ENCODE results near the gene RAB11FIP3. TPM values are rescaled to one million over a fixed set of nuclear protein-coding genes. Genes with fewer than 3 reads are reported as not detected.

RAB11FIP3 gene
- total and polyA plus RNA-seq, 3 experiments from 2014 or later, result 4.4 to 32.8 (median 30.0) TPM

DNA sequence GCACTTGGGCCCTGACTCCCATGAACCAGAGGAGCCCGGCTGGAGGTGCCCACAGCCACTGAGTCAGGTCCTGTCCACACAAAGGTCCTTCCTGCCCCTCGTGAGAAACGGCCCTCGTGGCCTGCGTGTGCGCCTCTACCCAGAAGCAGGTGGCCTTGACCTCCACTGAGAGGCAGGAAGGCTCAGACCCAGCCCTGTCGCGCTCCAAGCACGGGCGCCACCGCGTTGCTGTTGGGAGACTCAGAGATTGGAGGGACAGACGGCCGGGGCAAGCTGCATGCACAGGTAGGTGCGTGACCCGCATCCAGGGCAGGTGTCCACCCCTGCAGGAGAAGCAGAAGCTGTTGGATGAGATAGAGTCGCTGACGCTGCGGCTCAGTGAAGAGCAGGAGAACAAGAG is 94.0 kb downstream of the RAB11FIP3 start:
- peaks cover 0 to 1% of the 10 kb centered on the region in 2 donors for H3K27me3 Mint-ChIP-seq
- CTCF ChIA-PET, result no interaction called here

DNA sequence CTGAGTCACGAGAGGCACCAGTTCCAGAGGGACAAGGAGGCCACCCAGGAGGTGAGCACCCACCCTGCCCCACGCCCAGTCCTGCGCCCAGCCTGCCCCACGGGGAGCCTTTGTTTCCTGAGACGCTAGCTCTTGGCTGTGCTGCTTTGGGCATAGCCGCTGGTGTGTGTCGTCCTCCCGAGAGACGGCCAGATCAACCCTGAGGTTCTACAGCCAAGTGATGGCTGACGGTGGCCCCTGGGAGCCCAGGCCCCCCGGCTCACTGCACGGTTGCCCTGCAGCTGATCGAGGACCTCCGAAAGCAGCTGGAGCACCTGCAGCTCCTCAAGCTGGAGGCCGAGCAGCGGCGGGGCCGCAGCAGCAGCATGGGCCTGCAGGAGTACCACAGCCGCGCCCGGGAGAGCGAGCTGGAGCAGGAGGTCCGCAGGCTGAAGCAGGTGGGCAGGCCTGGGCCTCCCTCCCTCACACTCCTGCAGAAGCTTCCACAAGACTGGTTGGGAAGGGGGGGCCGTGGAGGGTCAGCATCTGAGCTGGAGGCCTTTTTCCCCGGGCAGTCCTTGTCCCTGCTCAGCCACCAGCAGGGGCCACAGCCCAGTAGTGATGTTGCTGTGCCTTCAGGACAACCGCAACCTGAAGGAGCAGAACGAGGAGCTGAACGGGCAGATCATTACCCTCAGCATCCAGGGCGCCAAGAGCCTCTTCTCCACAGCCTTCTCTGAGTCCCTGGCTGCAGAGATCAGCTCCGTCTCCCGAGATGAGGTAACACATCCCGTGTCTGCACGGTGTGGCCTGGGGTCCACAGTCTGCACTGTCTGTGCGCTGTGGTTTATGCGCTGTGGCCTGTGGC is 94.6 kb downstream of the RAB11FIP3 start:
- no peak overlapping the region for H3K27ac Mint-ChIP-seq
- Histone ChIP-seq H3K4me3 (ENCODE audit: low read length) (no peak overlapping the region), H3K36me3 (ENCODE audit: insufficient read depth, low read length) (no peaks in the 10 kb centered on the region), H3K27me3 (ENCODE audit: insufficient read depth, low read length, poor library complexity, severe bottlenecking) (no peaks in the 10 kb centered on the region), H3K27ac (ENCODE audit: low read depth, low read length) (no peak overlapping the region), H3K9me3 (ENCODE audit: low read length) (no peaks in the 10 kb centered on the region), H3K4me1 (ENCODE audit: insufficient read depth, low read length) (peaks cover 2% of the 10 kb centered on the region)
- no peaks in the 10 kb centered on the region for H3K9me3 Mint-ChIP-seq
- H3K27me3 Mint-ChIP-seq, result peaks cover 0 to 1% of the 10 kb centered on the region in 2 donors
- H3K4me3 Mint-ChIP-seq, result no peak overlapping the region
- DNase-seq, result no peak
- peaks cover 0 to 14% (median 0%) of the 10 kb centered on the region in 3 donors for H3K36me3 Mint-ChIP-seq
- peaks cover 0 to 7% (median 2%) of the 10 kb centered on the region in 3 donors for H3K4me1 Mint-ChIP-seq
- POLR2A ChIA-PET, result no interaction called here
- CTCF ChIA-PET, result no interaction called here

More for the DNA sequence above, 94.0 kb downstream of the RAB11FIP3 start:
- DNase-seq, result no peak
- no peak overlapping the region for H3K4me3 ChIP-seq (ENCODE audit: low read length)
- POLR2A ChIA-PET, result no interaction called here
- no peaks in the 10 kb centered on the region for H3K27me3 ChIP-seq (ENCODE audit: insufficient read depth, low read length, poor library complexity, severe bottlenecking)
- no peak overlapping the region for H3K27ac ChIP-seq (ENCODE audit: low read depth, low read length)
- H3K9me3 ChIP-seq (ENCODE audit: low read length), result no peaks in the 10 kb centered on the region
- no peaks in the 10 kb centered on the region for H3K4me1 ChIP-seq (ENCODE audit: insufficient read depth, low read length)
- H3K27ac Mint-ChIP-seq, result peak overlapping the region in 1 of 8 donors; percentile 68
- peaks cover 0 to 3% (median 2%) of the 10 kb centered on the region in 3 donors for H3K4me1 Mint-ChIP-seq
- no peaks in the 10 kb centered on the region for H3K36me3 ChIP-seq (ENCODE audit: insufficient read depth, low read length)
- peaks cover 0 to 18% (median 2%) of the 10 kb centered on the region in 3 donors for H3K36me3 Mint-ChIP-seq
- no peaks in the 10 kb centered on the region for H3K9me3 Mint-ChIP-seq
- H3K4me3 Mint-ChIP-seq, result no peak overlapping the region

DNA sequence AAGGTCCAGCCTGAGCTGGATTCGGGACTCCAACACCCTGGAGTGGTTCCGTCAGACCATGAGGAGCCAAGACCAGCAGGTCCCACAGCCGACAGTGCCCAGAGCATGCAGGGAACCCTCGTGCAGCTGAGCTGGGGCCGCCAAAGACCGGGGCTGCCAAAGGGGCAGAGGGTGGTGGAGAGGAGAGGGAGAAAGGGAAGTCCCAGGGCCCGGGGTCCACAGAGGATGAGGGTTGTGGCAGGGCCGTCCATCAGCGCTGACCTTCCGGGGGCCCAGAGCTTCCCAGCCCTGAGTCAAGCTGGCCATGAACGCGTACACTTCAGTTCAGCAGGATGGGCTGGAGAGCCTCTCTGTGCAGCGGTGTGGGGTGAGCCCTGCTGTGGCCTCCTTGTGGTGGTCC is 95.4 kb downstream of the RAB11FIP3 start:
- no peaks in the 10 kb centered on the region for H3K9me3 Mint-ChIP-seq
- H3K4me1 Mint-ChIP-seq, result peaks cover 7 to 15% (median 7%) of the 10 kb centered on the region in 3 donors
- DNase-seq, result no peak
- Histone ChIP-seq H3K36me3 (ENCODE audit: insufficient read depth, low read length) (no peaks in the 10 kb centered on the region), H3K4me3 (ENCODE audit: low read length) (no peak overlapping the region), H3K27ac (ENCODE audit: low read depth, low read length) (no peak overlapping the region), H3K9me3 (ENCODE audit: low read length) (no peaks in the 10 kb centered on the region), H3K27me3 (ENCODE audit: insufficient read depth, low read length, poor library complexity, severe bottlenecking) (no peaks in the 10 kb centered on the region), H3K4me1 (ENCODE audit: insufficient read depth, low read length) (peaks cover 10% of the 10 kb centered on the region)
- H3K27ac Mint-ChIP-seq, result no peak overlapping the region
- H3K36me3 Mint-ChIP-seq, result peaks cover 0 to 12% (median 0%) of the 10 kb centered on the region in 3 donors
- ChIA-PET CTCF (no interaction called here), POLR2A (no interaction called here)
- no peak overlapping the region for H3K4me3 Mint-ChIP-seq
- H3K27me3 Mint-ChIP-seq, result peaks cover 0 to 1% of the 10 kb centered on the region in 2 donors

DNA sequence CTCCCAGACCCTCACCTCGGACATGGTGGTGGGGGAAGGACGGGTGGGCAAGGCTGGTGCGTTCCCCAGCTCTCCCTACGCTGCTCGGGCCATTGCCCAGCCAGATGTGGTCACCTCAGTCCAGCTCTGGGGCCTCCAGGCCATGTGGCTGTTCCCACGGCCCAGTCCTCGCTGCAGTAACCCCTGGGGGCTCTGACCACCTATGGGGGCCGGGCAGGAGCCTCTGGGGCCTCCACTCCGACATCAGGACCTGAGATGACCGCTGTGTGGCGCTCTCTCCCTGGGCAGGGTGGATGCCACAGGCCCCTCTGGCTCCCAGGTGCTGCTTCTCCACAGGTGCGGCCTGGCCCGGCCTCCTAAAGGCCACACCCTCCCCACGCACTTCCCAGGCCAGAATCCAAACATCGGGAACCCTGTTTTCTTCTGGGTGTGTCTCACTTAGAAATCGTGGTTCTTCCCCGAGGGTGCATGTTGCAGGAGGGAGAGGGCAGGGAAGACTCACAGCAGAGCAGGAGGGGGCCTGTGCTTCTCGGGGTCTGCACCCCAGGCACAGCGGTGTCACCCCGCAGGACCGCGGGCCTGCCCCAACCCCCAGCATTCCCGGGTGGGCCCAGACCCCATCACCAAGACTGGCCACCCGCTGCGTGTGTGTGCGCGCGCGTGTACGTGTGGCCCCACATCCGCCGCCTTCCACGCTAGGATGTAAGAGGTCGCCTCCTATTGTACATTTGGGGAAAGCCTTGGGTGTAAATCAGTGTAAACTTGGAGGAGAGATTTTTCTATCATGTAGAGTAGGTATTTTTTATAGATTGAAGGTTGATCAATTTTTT is 96.1 kb downstream of the RAB11FIP3 start:
- POLR2A ChIA-PET, result no interaction called here
- Histone ChIP-seq H3K4me3 (ENCODE audit: low read length) (no peak overlapping the region), H3K4me1 (ENCODE audit: insufficient read depth, low read length) (peaks cover 18% of the 10 kb centered on the region), H3K27ac (ENCODE audit: low read depth, low read length) (no peak overlapping the region), H3K9me3 (ENCODE audit: low read length) (no peaks in the 10 kb centered on the region), H3K36me3 (ENCODE audit: insufficient read depth, low read length) (no peaks in the 10 kb centered on the region), H3K27me3 (ENCODE audit: insufficient read depth, low read length, poor library complexity, severe bottlenecking) (no peaks in the 10 kb centered on the region)
- peaks cover 0 to 8% (median 0%) of the 10 kb centered on the region in 3 donors for H3K36me3 Mint-ChIP-seq
- no peaks in the 10 kb centered on the region for H3K9me3 Mint-ChIP-seq
- peaks cover 0 to 1% of the 10 kb centered on the region in 2 donors for H3K27me3 Mint-ChIP-seq
- DNase-seq, result no peak
- no peak overlapping the region for H3K27ac Mint-ChIP-seq
- H3K4me3 Mint-ChIP-seq, result no peak overlapping the region
- CTCF ChIA-PET, result no interaction called here
- peaks cover 14 to 22% (median 15%) of the 10 kb centered on the region in 3 donors for H3K4me1 Mint-ChIP-seq

DNA sequence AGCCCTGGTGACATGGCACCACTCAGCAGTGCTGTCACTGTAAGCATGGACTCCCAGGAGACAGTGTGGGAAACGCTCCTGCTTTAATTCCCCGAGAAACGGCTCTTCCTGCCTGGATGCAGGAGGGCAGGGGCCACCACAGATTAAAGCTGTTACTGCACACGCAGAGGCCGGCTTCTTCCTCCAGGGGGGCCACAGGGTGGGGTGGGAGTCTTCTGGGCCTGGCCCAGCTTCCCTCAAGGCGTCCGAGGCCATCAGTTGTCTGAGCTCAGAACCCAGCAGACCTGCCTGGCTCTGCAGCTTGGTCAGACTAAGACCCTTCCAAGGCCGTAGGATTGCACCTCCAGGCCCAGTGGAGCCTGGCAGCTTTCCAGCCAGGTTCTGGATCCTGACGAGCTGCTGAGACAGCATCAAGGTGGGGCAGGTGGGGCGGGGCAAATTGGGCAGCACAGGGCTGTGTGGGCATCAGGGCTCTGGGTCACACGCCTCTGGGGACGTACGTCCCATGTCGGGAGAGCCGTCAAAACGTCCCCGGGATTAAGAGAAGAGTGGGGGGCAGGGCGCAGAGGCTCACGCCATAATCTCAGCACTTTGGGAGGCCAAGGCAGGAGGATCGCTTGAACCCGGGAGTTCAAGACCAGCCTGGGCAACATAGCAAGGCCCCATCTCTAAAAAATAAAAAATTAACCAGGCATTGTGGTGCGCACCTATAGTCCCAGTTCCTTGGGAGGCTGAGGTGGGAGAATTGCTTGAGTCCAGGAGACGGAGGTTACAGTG is 97.1 kb downstream of the RAB11FIP3 start:
- Histone ChIP-seq H3K36me3 (ENCODE audit: insufficient read depth, low read length) (no peaks in the 10 kb centered on the region), H3K9me3 (ENCODE audit: low read length) (no peaks in the 10 kb centered on the region), H3K4me3 (ENCODE audit: low read length) (no peak overlapping the region), H3K27me3 (ENCODE audit: insufficient read depth, low read length, poor library complexity, severe bottlenecking) (no peaks in the 10 kb centered on the region), H3K27ac (ENCODE audit: low read depth, low read length) (no peak overlapping the region), H3K4me1 (ENCODE audit: insufficient read depth, low read length) (peaks cover 20% of the 10 kb centered on the region)
- Mint-ChIP-seq H3K9me3 (no peaks in the 10 kb centered on the region), H3K36me3 (peaks cover 0 to 6% (median 0%) of the 10 kb centered on the region in 3 donors), H3K27ac (peak overlapping the region in 1 of 8 donors; percentile 23), H3K27me3 (peaks cover 0 to 1% of the 10 kb centered on the region in 2 donors), H3K4me1 (peaks cover 16 to 24% (median 17%) of the 10 kb centered on the region in 3 donors), H3K4me3 (peak overlapping the region in 2 of 7 donors; percentile 52 to 75)
- ChIA-PET POLR2A (no interaction called here), CTCF (no interaction called here)
- DNase-seq, result no peak

DNA sequence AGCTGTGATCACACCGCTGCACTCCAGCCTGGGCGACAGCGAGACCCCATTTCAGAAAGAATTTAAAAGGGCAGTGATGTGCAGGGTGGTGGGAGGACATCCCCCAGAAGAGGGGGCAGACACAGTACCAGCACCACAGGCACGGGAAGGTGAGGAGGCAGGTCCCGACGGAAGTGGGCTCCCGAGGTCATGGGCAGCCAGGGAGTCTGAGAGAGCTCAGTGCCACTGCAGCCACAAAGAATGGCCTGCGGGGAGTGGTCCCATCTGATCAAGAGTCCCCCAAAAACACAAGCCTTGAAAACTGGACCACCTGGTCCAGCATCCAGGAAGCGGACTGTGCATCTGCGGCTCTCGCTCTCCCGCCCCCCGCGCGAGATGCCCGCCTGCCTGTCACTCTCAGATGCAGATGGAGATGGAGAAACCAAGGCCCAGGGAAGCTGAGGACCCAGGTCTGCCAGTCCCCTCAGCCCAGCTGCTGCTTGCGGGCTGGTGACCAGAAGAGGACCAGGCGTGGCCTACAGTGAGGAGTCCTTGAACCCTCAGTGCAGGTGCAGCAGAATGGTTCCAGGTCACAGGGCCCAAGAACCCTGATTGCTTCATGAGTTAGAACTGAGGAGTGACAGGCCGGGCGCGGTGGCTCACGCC is 97.8 kb downstream of the RAB11FIP3 start:
- Mint-ChIP-seq H3K4me3 (peak overlapping the region in 3 of 7 donors; percentile 8 to 75 (median 52)), H3K36me3 (peaks cover 0 to 6% (median 0%) of the 10 kb centered on the region in 3 donors), H3K27ac (no peak overlapping the region), H3K27me3 (peaks cover 0 to 1% of the 10 kb centered on the region in 2 donors), H3K4me1 (peaks cover 16 to 24% (median 17%) of the 10 kb centered on the region in 3 donors), H3K9me3 (no peaks in the 10 kb centered on the region)
- Histone ChIP-seq H3K4me1 (ENCODE audit: insufficient read depth, low read length) (peaks cover 20% of the 10 kb centered on the region), H3K27me3 (ENCODE audit: insufficient read depth, low read length, poor library complexity, severe bottlenecking) (no peaks in the 10 kb centered on the region), H3K27ac (ENCODE audit: low read depth, low read length) (no peak overlapping the region), H3K36me3 (ENCODE audit: insufficient read depth, low read length) (no peaks in the 10 kb centered on the region), H3K9me3 (ENCODE audit: low read length) (no peaks in the 10 kb centered on the region), H3K4me3 (ENCODE audit: low read length) (no peak overlapping the region)
- ChIA-PET POLR2A (no interaction called here), CTCF (no interaction called here)
- DNase-seq, result no peak

DNA sequence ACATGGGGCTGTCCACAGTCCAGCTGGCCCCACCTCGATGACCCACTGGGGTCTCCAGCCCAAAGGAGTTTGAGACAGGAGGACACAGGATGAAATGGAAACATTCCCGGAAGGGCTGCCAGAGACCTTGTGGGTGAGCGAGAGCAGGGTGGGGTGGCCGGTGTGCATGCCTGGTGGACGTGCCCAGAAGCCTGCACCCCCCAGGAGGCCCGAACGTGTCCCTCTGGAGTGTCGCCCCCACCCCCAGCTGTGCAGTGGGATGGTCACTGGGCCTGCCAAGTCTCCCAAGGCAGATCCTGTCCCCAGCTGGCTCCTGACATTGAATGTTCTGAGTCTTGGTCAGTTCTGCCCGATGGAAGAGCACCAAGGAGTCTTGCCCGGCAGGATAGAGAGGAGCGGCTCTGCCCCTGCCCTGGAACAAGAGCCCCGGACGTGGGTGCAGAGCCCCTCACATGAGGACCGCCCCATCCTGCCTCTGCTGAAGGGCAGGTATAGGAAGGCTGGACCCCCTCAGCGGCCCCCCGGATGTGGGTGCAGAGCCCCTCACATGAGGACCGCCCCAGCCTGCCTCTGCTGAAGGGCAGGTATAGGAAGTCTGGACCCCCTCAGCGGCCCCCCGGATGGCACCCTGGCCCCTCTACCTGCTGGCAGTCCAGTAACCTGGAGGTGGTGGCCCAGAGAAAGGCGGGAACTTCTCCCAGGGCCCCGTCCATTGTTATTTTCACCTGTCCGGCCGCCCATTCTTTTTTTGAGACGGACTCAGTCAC is 99.0 kb downstream of the RAB11FIP3 start:
- H3K27ac ChIP-seq (ENCODE audit: low read depth, low read length), result no peak overlapping the region
- no peaks in the 10 kb centered on the region for H3K36me3 ChIP-seq (ENCODE audit: insufficient read depth, low read length)
- DNase-seq, result no peak
- Mint-ChIP-seq H3K9me3 (no peaks in the 10 kb centered on the region), H3K4me3 (peak overlapping the region in 1 of 7 donors; percentile 81), H3K4me1 (peaks cover 25 to 33% (median 25%) of the 10 kb centered on the region in 3 donors), H3K36me3 (peaks cover 0 to 8% (median 0%) of the 10 kb centered on the region in 3 donors), H3K27me3 (peaks cover 0 to 3% of the 10 kb centered on the region in 2 donors), H3K27ac (peak overlapping the region in 3 of 8 donors; percentile 65 to 92 (median 90))
- CTCF ChIA-PET, result no interaction called here
- H3K9me3 ChIP-seq (ENCODE audit: low read length), result no peaks in the 10 kb centered on the region
- no peaks in the 10 kb centered on the region for H3K27me3 ChIP-seq (ENCODE audit: insufficient read depth, low read length, poor library complexity, severe bottlenecking)
- POLR2A ChIA-PET, result no interaction called here
- peaks cover 27% of the 10 kb centered on the region for H3K4me1 ChIP-seq (ENCODE audit: insufficient read depth, low read length)
- H3K4me3 ChIP-seq (ENCODE audit: low read length), result no peak overlapping the region

Measured in CD8-positive, alpha-beta memory T cell (primary cell).